Mesothelial cell of epicardium (in vitro differentiated cells): Measurements from ENCODE around the gene APLF. TPM values are rescaled to one million over a fixed set of nuclear protein-coding genes. Genes with fewer than 3 reads are reported as not detected.

Source experiments
- DNase-seq, 2 experiments: peaks; one replicate each; pipeline ENCODE4 v3.0.0; 2021; ENCODE audit warnings: low spot score in 2 of 2; ENCODE audit not compliant: unreplicated experiment in 2 of 2
- H3K27ac Mint-ChIP-seq: 2 replicates; pipeline ENCODE4 v1.8.0; 2021; ENCODE audit warnings: mixed read lengths
- H3K27me3 Mint-ChIP-seq: 2 replicates; pipeline ENCODE4 v1.8.0; 2021; ENCODE audit warnings: low read depth, mixed read lengths
- H3K36me3 Mint-ChIP-seq: 2 replicates; pipeline ENCODE4 v1.8.0; 2021; ENCODE audit warnings: mixed read lengths
- H3K4me1 Mint-ChIP-seq: 2 replicates; pipeline ENCODE4 v1.8.0; 2021; ENCODE audit warnings: mixed read lengths
- H3K4me3 Mint-ChIP-seq: 2 replicates; pipeline ENCODE4 v1.8.0; 2021; ENCODE audit warnings: mild to moderate bottlenecking, moderate library complexity, mixed read lengths
- H3K9me3 Mint-ChIP-seq: 2 replicates; pipeline ENCODE4 v1.8.0; 2021; ENCODE audit warnings: mixed read lengths
- CTCF ChIP-seq: fragments of 200-600 bp; sonication (generic); IDR thresholded peaks from one replicate; pipeline ENCODE4 v1.5.0; 2021; ENCODE audit warnings: antibody characterized with exemption; ENCODE audit not compliant: unreplicated experiment
- total RNA-seq: library from RNA; stranded (reverse); gene quantifications from 3 replicates; pipeline ENCODE4 v1.2.1, GENCODE V29; 2021

The APLF gene
- total RNA-seq, 1 donor from 2014 or later = 6.7 TPM

- TF ChIP-seq CTCF = no peak
- DNase-seq = no peak
- Mint-ChIP-seq H3K4me1 (no peaks in the 10 kb centered on the region), H3K27me3 (no peaks in the 10 kb centered on the region), H3K4me3 (no peak overlapping the region), H3K27ac (no peak overlapping the region), H3K36me3 (no peaks in the 10 kb centered on the region), H3K9me3 (peaks cover 19% of the 10 kb centered on the region)
Observed at GRCh38 chr2:68620772-68621171, 153.4 kb downstream of the APLF start.

- TF ChIP-seq CTCF = no peak
- H3K4me3 Mint-ChIP-seq = no peak overlapping the region
- no peak for DNase-seq
- H3K9me3 Mint-ChIP-seq = peaks cover 33% of the 10 kb centered on the region
- H3K27ac Mint-ChIP-seq = no peak overlapping the region
- H3K27me3 Mint-ChIP-seq = peaks cover 7% of the 10 kb centered on the region
- H3K36me3 Mint-ChIP-seq = no peaks in the 10 kb centered on the region
- H3K4me1 Mint-ChIP-seq = no peaks in the 10 kb centered on the region
Observed at GRCh38 chr2:68623820-68624219, 156.4 kb downstream of the APLF start.

GRCh38 chr2:68627615-68628014, 160.2 kb downstream of the APLF start:
- Mint-ChIP-seq H3K27me3 (peaks cover 9% of the 10 kb centered on the region), H3K9me3 (peaks cover 27% of the 10 kb centered on the region), H3K36me3 (no peaks in the 10 kb centered on the region), H3K27ac (no peak overlapping the region), H3K4me3 (no peak overlapping the region), H3K4me1 (peaks cover 8% of the 10 kb centered on the region)
- DNase-seq = no peak
- no peak for TF ChIP-seq CTCF

Other genes starting within 250 kb of the APLF start
- 58.2 to 64.6 TPM (median 62.8 TPM) in 3 replicates for gene PPP3R1, start 215.1 kb upstream of the APLF start, total RNA-seq
- 4.9 to 5.6 TPM (median 5.2 TPM) in 3 replicates for gene CNRIP1, start 147.6 kb upstream of the APLF start, total RNA-seq
- not detected in 3 replicates for gene PLEK, start 102.3 kb upstream of the APLF start, total RNA-seq
- 0.72 to 0.77 TPM (median 0.75 TPM) in 3 replicates for gene FBXO48, start 291 bp upstream of the APLF start, total RNA-seq
- 0.09 to 0.14 TPM (median 0.11 TPM) in 3 replicates for gene PROKR1, start 176.0 kb downstream of the APLF start, total RNA-seq